ENCODE data around the gene COA3.
"Not testable (repeated sequence)": the region's sequence is repeated elsewhere in the genome, so short reads cannot be mapped to it uniquely, and the experiment has no call there.

COA3 gene

GRCh38 chr17:42781639-42782165 is 16.8 kb downstream of the COA3 start:
- no peak for FAIRE-seq

GRCh38 chr17:42780851-42781638 is 17.5 kb downstream of the COA3 start:
- no peak for FAIRE-seq

GRCh38 chr17:42779936-42780850 is 18.3 kb downstream of the COA3 start, which contains the start of gene WNK4:
Gene WNK4 (plus strand): TSS chr17:42780610. CDS start chr17:42780699, 89 bp downstream.
- no peak for FAIRE-seq

- no peak for FAIRE-seq
Observed at GRCh38 chr17:42779304-42779935, 19.1 kb downstream of the COA3 start.

DNA sequence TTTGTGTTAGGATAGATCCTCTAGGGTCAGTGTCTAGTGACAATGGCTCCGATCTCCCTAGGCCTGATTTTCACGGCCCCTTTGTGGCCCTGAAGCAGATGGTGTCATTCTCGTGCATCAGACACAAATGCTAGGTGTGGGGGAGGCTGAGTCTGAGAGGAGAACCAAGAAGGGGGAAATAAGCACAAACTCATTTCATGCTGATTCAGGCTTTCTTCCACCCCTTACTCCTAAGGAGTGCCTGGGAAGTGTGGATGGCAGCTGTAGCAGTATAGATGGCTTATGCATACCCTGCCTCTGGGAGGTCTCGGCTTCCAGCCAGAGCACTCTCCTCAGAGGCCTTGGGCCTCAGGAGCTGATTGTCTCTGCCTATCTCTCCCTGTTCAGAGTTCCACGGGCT is 19.9 kb downstream of the COA3 start:
- no peak for FAIRE-seq

DNA sequence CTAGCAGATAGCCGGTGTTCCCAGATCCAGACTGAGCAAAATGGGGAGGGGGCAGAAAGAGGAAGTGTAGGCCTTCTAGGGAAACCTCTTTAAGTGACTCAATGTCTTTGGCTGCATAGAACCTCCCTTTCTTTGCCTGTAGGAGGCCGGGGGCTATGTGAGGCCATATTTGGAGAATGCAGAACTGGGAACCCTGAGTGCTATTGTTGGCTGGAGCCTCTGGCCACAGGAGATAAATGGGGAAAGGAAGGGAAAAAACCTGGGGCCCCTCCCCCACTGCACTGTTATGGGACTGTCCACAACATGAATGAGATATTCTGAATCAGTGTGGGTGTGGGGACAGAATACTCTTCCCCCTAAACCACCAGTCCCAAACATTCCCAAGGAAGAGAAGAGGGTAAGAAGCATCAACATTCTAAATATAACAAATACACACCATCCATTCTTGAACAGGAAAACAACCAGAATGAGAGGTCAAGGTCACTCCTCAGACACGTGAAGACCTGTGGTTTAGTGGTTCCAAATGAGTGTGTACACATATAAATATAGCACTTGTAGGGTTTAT is 22.9 kb downstream of the COA3 start:
- no peak for FAIRE-seq

DNA sequence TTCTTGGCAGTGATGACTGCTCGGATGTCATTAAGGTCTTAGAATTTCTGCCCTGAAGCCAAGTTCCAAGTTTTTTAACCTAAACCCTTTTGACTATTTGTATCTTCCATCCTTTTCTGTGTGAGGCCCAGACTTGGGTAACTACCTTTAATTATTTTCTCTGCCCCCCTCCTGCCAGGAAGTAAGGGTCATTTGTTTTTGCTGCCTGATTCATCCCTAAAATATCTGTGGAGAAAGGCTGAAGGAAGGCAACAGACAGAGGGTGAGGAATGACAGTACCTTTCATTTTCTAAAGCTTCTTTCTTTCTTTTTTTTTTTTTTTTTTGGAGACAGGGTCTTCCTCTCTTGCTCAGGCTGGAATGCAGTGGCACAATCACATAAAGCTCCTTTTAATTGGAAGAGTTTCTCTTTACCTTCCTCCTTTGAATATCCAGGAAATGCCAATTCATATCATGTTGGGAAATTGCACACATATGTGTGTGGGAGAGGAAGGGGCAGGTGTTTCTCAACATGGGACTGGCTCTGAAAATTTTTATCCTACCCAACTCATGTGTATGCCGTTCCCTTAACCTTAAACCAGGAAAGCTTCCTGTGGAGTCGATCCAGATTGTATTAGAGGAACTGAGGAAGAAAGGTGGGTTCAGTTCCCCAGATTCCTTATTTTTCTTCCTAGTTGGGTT is 24.3 kb downstream of the COA3 start:
- FAIRE-seq: no peak

GRCh38 chr17:42773290-42774035 is 25.0 kb downstream of the COA3 start, which contains the start of gene VPS25:
Gene VPS25 (plus strand): TSS chr17:42773449. CDS start chr17:42773476, 27 bp downstream.
- no peak for FAIRE-seq

DNA sequence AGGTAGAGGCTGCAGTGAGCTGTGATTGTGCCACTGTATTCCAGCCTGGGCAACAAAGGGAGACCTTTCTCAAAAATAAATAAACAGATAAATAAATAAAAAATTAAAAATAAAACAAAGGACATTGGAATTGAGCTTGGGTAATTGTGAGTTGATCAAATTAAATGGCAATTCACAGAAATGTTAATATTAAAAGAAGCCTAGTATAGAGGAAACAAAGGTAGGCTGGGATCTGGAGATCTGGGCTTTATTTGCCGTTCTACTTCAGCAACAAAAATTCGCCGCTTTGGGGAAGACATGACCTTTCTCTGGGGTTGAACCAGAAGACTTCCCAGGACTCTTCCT is 25.6 kb downstream of the COA3 start:
- no peak for FAIRE-seq

DNA sequence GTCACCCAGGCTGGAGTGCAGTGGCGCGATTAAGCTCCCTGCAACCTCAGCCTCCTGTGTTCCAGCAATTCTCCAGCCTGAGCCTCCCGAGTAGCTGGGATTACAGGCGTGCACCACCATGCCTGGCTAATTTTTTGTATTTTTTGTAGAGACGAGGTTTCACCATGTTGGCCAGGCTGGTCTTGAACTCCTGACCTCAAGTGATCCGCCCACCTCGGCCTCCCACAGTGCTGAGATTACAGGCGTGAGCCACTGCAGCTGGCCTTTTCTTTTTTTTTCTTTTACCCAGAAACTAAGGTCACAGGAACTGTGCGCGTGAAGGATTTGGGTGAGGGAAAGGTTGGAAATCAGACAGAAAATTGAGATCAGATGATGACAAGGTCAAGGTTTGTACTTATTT is 28.5 kb downstream of the COA3 start:
- FAIRE-seq: not testable (repeated sequence)

DNA sequence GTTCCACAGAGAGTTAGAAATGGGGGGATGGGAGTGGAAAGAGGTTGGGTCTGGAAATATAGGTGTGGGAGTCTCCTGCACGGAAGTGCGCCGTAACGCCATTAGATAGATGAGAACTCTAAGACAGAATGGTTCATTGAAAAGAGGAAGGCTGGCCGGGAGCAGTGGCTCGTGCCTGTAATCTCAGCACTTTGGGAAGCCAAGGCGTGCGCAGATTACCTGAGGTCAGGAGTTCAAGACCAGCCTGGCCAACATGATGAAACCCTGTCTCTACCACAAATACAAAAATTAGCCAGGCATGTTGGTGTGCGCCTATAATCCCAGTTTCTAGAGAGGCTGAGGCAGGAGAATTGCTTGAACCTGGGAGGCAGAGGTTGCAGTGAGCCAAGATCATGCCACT is 30.5 kb downstream of the COA3 start:
- FAIRE-seq: not testable (repeated sequence)

GRCh38 chr17:42767512-42767911 is 31.0 kb downstream of the COA3 start:
- no peak for FAIRE-seq

DNA sequence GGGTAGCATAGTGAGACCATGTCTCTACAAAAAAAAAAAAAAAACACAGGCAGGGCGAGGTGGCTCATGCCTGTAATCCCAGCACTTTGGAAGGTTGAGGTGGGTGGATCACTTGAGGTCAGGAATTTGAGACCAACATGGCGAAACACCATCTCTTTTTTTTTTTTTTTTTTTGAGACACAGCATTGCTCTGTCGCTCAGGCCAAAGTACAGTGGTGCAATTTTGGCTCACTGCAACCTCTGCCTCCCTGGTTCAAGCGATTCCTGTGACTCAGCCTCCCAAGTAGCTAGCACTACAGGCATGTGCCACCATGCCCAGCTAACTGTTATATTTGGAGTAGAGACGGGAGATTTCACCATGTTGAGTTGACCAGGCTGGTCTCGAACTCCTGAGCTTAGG is 32.4 kb downstream of the COA3 start:
- FAIRE-seq: no peak

DNA sequence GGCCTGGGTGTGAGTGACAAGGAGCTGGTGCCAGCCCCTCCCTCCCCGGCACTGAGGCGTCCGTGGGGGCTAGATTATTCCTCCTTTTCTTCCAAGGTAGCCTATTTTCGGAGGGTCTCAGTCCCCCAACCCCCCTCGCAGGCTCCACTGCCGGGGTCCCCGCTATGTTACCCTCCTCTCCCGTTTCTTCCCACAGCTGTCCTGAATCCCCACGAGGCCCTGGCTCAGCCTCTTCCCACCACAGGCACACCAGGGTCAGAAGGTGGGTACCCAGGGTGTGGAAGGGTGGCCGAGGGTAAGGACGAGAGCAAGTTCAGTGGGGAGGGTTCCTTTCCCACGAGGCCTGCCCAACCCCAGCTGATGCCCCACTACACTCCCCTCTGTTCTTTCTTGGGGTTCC is 36.9 kb downstream of the COA3 start:
- FAIRE-seq: no peak

- no peak for FAIRE-seq
Observed at GRCh38 chr17:42760652-42761581, 37.6 kb downstream of the COA3 start, which contains the start of gene RAMP2. Gene RAMP2 (plus strand): TSS chr17:42761227. CDS start chr17:42761262, 35 bp downstream.

DNA sequence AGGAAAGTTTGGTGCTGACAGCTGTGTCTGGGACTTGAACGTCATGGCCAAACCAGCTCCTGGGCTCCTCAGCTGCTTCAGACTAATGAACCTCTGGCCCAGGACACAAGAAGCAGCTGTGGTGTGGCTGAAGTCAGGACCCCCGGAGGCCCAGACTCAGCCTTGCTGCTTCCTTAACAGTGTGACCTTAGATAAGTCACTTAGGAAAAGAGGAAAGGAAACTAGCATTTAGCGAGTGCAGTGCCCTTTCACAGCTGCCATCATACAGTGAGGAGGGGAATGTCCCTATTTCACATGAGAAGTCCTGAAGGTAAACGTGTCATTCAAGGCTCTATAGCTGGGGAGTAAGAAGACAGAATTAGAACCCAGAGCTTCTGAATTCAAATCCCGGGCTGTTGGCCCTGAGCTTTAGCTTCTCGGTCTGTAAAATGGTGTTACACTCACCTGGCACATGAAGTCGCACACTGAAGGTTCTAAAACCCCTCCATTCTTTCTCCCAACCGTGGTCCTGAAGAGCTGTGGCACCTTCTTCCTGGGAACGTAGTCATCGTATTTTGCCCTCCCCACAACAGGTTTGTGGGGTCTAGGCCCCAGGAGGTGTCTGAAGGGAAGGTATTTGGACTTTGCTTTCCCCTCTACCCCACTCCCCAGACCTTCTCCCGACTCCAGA is 38.4 kb downstream of the COA3 start:
- no peak for FAIRE-seq

- no peak for FAIRE-seq
Observed at GRCh38 chr17:42754782-42755181, 43.7 kb downstream of the COA3 start.

DNA sequence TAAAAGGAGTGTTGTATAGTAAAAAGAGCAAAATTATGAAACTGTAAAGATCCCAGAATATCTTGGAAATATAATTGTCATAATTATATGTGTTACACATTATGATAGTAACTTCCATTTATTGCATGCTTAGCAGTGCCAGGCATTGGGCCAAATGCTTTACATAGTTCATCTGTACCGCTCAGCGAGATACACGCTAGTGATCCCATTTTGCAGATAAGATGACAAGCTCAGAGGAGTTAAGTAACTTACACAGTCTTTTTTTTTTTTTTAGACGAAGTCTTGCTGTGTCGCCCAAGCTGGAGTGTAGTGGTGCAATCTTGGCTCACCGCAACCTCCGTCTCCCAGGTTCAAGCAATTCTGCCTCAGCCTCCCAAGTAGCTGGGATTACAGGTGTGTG is 46.9 kb downstream of the COA3 start:
- FAIRE-seq: no peak

DNA sequence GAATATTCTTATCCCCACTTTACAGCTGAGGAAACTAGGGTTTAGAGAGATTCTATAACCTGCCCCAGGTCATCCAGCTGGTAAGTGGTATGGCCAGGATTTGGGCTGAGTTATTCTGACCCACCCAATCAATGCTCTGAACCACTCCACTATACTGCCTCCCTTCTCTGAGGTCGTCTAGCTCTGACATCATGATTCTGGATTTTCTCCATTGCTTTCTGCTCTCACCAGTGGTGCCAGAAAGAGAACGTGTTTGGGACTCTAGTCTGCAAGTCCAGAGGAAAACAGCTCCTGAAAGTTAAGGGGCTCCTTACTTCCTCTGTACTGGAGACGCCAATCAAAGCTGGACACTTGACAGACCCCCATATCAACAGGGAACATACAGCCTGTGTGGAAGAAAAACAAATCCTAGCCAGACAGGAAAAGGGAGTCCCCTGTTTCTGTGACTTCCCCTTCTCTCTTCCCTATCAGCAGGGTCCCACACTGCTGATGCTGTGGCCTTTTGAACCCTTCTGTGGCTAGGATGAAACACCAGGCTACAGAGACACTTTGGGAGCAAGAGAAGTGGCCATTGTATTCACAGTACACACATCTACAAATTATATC is 47.7 kb downstream of the COA3 start:
- no peak for FAIRE-seq
